ENCODE results near the gene TLK2.
"Not testable (repeated sequence)": the region's sequence is repeated elsewhere in the genome, so short reads cannot be mapped to it uniquely, and the experiment has no call there.

GRCh38 chr17:62541073-62541472 is 62.4 kb downstream of the TLK2 start:
- not testable (repeated sequence) for TF ChIP-seq CTCF (IDR thresholded peaks at IDR 0.05); POLR2AphosphoS5 (IDR thresholded peaks at IDR 0.05; ENCODE audit: low read depth, low read length); REST (IDR thresholded peaks at IDR 0.05; ENCODE audit: insufficient read depth in 1 of 2, low read depth in 2 of 2, low read length in 1 of 2)

All from Panc1 (cell line).